Neuronal stem cell (in vitro differentiated cells): ENCODE results near the gene C12orf57.

Experiments
- DNase-seq: peaks from one replicate; pipeline ENCODE4 v3.0.0-alpha.2; 2013; ENCODE audit warnings: low spot score
- H2AFZ ChIP-seq: one replicate; pipeline ENCODE4 v1.6.1; 2013; ENCODE audit warnings: mild to moderate bottlenecking, low read length, inconsistent platforms
- H2AK5ac ChIP-seq: 2 replicates; pipeline ENCODE4 v1.6.1; 2013; ENCODE audit warnings: low read depth, mild to moderate bottlenecking, inconsistent platforms, low read length, moderate library complexity, mixed read lengths
- H2BK120ac ChIP-seq: 2 replicates; pipeline ENCODE4 v1.6.1; 2013; ENCODE audit warnings: low read depth, mild to moderate bottlenecking, inconsistent platforms, low read length, moderate library complexity, mixed read lengths
- H2BK12ac ChIP-seq: one replicate; pipeline ENCODE4 v1.6.1; 2013; ENCODE audit warnings: low read length, inconsistent platforms
- H2BK15ac ChIP-seq: 2 replicates; pipeline ENCODE4 v1.6.1; 2013; ENCODE audit warnings: mild to moderate bottlenecking, low read length, inconsistent platforms, mixed read lengths
- H2BK5ac ChIP-seq: one replicate; pipeline ENCODE4 v1.6.1; 2013; ENCODE audit warnings: inconsistent platforms, mild to moderate bottlenecking, low read length, moderate library complexity
- H3K14ac ChIP-seq: one replicate; pipeline ENCODE4 v1.6.1; 2013; ENCODE audit warnings: low read length, inconsistent platforms
- H3K18ac ChIP-seq: 2 replicates; pipeline ENCODE4 v1.6.1; 2013; ENCODE audit warnings: low read length, inconsistent platforms
- H3K23ac ChIP-seq: 2 replicates; pipeline ENCODE4 v1.6.1; 2013; ENCODE audit warnings: low read depth, mild to moderate bottlenecking, mixed read lengths, low read length, inconsistent platforms; ENCODE audit not compliant: poor library complexity
- H3K27ac ChIP-seq: replicated peaks from 3 replicates; pipeline ENCODE4 v1.5.1; 2013; ENCODE audit warnings: low read length, inconsistent platforms
- H3K27me3 ChIP-seq, 3 experiments: 2 replicates each; pipeline ENCODE4 v1.6.1; 2013; ENCODE audit warnings: low read length in 3 of 3, mild to moderate bottlenecking in 2 of 3, inconsistent platforms in 1 of 3, low read depth in 1 of 3, mixed read lengths in 1 of 3, moderate library complexity in 1 of 3; ENCODE audit not compliant: control insufficient read depth in 3 of 3, insufficient read depth in 3 of 3
- H3K36me3 ChIP-seq, 2 donors: replicated peaks in 1 of 2; 2 replicates each; pipeline ENCODE4 v1.6.1; 2013; ENCODE audit warnings: low read length in 2 of 2; ENCODE audit not compliant: control insufficient read depth in 2 of 2, insufficient read depth in 2 of 2
- H3K4ac ChIP-seq: 2 replicates; pipeline ENCODE4 v1.6.1; 2013; ENCODE audit warnings: inconsistent platforms, mild to moderate bottlenecking, low read length, moderate library complexity
- H3K4me1 ChIP-seq, 2 donors: 1 replicate in 1 of 2; 2 replicates in 1 of 2; pipeline ENCODE4 v1.6.1; 2013; ENCODE audit warnings: low read length in 2 of 2, low read depth in 1 of 2; ENCODE audit not compliant: control insufficient read depth in 2 of 2, insufficient read depth in 1 of 2
- H3K4me2 ChIP-seq: one replicate; pipeline ENCODE4 v1.6.1; 2013; ENCODE audit warnings: mild to moderate bottlenecking, low read length, inconsistent platforms; ENCODE audit not compliant: insufficient read depth, poor library complexity, severe bottlenecking
- H3K4me3 ChIP-seq, 2 donors: 2 replicates each; pipeline ENCODE4 v1.5.1; 2013; ENCODE audit warnings: low read length in 2 of 2, mild to moderate bottlenecking in 2 of 2, inconsistent platforms in 1 of 2, moderate library complexity in 1 of 2
- H3K79me1 ChIP-seq: one replicate; pipeline ENCODE4 v1.6.1; 2013; ENCODE audit warnings: low read depth, mild to moderate bottlenecking, inconsistent platforms, low read length, moderate library complexity
- H3K9ac ChIP-seq: one replicate; pipeline ENCODE4 v1.6.1; 2013; ENCODE audit warnings: mild to moderate bottlenecking, low read depth, low read length, inconsistent platforms; ENCODE audit not compliant: poor library complexity
- H3K9me3 ChIP-seq, 2 donors: replicated peaks in 1 of 2; 2 replicates each; pipeline versions ENCODE3 to v1.6.1; 2013; ENCODE audit warnings: low read length in 2 of 2, mild to moderate bottlenecking in 2 of 2, inconsistent platforms in 1 of 2, low read depth in 1 of 2, mixed read lengths in 1 of 2, moderate library complexity in 1 of 2; ENCODE audit not compliant: control insufficient read depth in 2 of 2, insufficient read depth in 1 of 2
- H4K8ac ChIP-seq: one replicate; pipeline ENCODE4 v1.6.1; 2013; ENCODE audit warnings: low read depth, mild to moderate bottlenecking, inconsistent platforms, low read length, moderate library complexity
- H4K91ac ChIP-seq: one replicate; pipeline ENCODE4 v1.6.1; 2013; ENCODE audit warnings: low read length, low read depth, mild to moderate bottlenecking, inconsistent platforms; ENCODE audit not compliant: poor library complexity
- WGBS, 2 donors: extraction: QIAGEN DNeasy Blood & Tissue Kit; methylation state at CpG; one replicate each; pipeline ENCODE4 v1.1.7; 2013; ENCODE audit warnings: missing lambda C conversion rate in 2 of 2, mixed read lengths in 1 of 2; ENCODE audit not compliant: insufficient read length in 2 of 2, insufficient replicate concordance in 1 of 2; ENCODE audit errors: extremely low coverage in 2 of 2; 5-methylcytosine and 5-hydroxymethylcytosine counted together

The C12orf57 gene

DNA sequence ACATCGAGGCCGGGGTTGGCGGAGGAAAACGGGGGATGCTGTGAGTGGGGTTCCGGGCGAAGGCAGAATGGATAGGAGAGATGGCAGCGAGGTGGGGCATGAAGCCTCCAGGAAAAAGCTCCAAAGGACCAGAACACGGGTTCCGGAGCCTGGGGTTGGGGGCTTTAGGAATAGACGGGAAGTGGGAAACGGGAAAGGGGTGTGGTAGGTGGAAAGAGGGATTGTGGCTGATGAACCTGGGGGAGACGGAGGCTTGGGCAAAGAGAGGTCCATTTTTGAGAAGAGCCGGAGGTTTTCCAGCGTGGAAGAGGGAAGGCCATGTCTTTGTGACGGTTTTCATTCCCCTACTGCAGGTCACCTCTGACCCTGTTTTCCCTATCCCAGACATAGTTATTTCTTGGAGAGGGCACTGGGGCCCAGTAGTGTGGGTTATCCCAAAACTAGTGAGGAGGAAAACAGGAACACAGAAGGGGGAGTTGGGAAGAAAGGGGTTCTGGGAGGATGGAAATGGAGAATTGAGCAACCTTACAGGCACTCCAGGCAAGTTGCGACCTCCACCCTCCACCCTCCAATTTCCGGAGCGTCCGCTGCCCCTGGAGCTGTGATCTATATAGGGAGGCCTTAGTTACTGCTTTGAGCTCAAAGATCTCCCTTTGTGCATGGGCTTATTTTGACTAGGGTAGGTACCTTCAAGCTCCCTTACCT, 15.0 kb upstream of the C12orf57 start:
- Histone ChIP-seq H3K4me1 (peaks cover 21 to 36% of the 10 kb centered on the region in 2 donors), H2BK12ac (no peak overlapping the region), H3K27me3 (no peaks in the 10 kb centered on the region), H3K9ac (peak overlapping the region; percentile 87), H3K9me3 (no peaks in the 10 kb centered on the region), H3K18ac (peak overlapping the region; percentile 86), H3K4me3 (peak overlapping the region; percentile 77 to 88), H2BK5ac (peak overlapping the region; percentile 55), H2AK5ac (peak overlapping the region; percentile 66), H3K4me2 (peak overlapping the region; percentile 76), H3K14ac (no peak overlapping the region), H3K79me1 (peaks cover 1% of the 10 kb centered on the region), H2BK15ac (no peak overlapping the region), H4K91ac (no peak overlapping the region), H3K23ac (peak overlapping the region; percentile 32), H2BK120ac (peak overlapping the region; percentile 64), H2AFZ (no peak overlapping the region), H3K4ac (no peak overlapping the region), H3K27ac (no peak overlapping the region), H3K36me3 (peaks cover 4 to 40% of the 10 kb centered on the region in 2 donors), H4K8ac (no peak overlapping the region)
- no peak for DNase-seq
- no CpG with 5 or more reads among the region's 19 CpGs for WGBS, 2 donors

DNA sequence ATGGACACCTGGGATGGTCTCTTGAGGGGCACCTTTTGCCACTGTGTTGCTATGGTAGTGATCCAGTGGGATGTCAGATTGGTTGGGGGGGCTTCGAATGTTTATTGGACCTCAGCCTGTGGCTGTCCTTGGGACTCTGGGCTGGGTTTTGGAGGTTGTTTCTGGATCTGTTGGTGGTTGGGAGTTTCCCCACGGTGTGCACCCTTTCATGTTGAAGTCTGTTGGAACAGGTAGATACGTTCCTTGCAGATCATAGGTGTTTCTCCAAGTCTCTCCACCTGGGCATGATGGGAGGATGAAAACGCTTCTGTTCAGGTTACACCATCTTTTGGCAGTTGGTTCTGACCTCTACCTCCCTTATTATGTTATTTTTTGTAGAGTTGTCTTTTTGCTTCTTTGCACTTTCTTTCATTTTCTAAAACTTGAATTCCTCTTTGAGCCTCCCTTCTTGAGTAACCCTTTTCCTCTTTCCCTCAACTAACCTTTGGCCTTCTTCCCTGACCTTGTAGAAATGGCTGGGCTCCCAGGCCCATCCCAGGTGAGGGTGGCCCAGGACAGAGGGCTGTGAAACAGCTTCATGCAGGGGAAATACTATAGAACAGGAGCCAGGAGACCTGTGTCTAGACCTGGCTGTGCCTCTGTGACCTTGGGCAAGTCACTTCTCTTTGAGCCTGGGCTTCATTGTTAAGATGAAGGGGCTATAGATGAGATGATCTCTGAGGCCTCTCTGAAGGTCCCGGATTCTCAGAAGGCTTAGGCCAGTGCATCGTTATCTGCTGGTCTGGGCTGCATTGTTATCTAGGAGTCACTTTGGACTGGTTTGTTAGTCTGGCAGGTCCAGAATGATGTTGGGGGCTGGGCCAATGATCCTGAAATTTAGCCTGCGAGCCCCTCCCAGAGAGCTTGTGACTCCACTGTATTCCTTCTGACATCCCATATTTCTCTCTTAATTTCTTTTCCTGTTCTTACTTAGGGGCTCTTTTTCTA, 14.1 kb upstream of the C12orf57 start:
- Histone ChIP-seq H2BK15ac (no peak overlapping the region), H3K4me1 (peaks cover 18 to 28% of the 10 kb centered on the region in 2 donors), H4K8ac (no peak overlapping the region), H2BK5ac (peak overlapping the region; percentile 55), H3K4me3 (peak overlapping the region; percentile 77 to 88), H2BK12ac (no peak overlapping the region), H3K79me1 (peaks cover 1% of the 10 kb centered on the region), H2BK120ac (no peak overlapping the region), H3K4me2 (peak overlapping the region; percentile 76), H3K4ac (no peak overlapping the region), H3K9me3 (no peaks in the 10 kb centered on the region), H3K18ac (no peak overlapping the region), H2AK5ac (no peak overlapping the region), H4K91ac (no peak overlapping the region), H3K23ac (no peak overlapping the region), H3K9ac (peak overlapping the region; percentile 87), H3K36me3 (peaks cover 12 to 49% of the 10 kb centered on the region in 2 donors), H2AFZ (no peak overlapping the region), H3K14ac (no peak overlapping the region), H3K27ac (no peak overlapping the region), H3K27me3 (no peaks in the 10 kb centered on the region)
- whole genome bisulfite sequencing, 2 donors, result no CpG with 5 or more reads among the region's 7 CpGs
- DNase-seq, result no peak

DNA sequence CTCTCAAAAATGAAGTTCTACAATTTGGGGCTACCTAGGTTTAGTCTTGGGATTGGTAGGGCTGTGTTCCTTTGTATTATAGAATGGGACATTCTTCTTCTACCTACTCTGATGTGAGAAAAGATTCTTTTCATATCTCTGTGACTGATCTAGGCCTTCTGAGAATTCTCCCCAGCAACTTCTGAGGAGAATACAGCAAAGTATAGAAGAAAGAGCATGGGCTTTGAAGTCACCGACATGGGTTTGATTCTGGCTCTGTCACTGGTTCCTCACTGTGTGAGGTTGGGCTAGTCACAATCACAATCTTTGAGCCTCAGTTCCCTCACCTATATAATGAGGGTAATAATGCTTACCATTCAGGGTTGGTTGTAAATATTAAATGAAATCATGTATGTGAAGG, 11.1 kb upstream of the C12orf57 start:
- WGBS, 2 donors, result no CpG with 5 or more reads among the region's 1 CpG
- no peak overlapping the region for H3K27ac ChIP-seq
- no peaks in the 10 kb centered on the region for H3K27me3 ChIP-seq
- no peak overlapping the region for H3K14ac ChIP-seq
- no peak overlapping the region for H3K4me3 ChIP-seq
- peaks cover 29 to 72% of the 10 kb centered on the region in 2 donors for H3K36me3 ChIP-seq
- H4K8ac ChIP-seq, result no peak overlapping the region
- H2BK5ac ChIP-seq, result no peak overlapping the region
- H3K9me3 ChIP-seq, result no peaks in the 10 kb centered on the region
- H3K18ac ChIP-seq, result no peak overlapping the region
- H3K4me2 ChIP-seq, result no peak overlapping the region
- no peak for DNase-seq
- no peak overlapping the region for H3K9ac ChIP-seq
- no peak overlapping the region for H2BK12ac ChIP-seq
- H2AK5ac ChIP-seq, result no peak overlapping the region
- no peak overlapping the region for H3K23ac ChIP-seq
- H2BK120ac ChIP-seq, result no peak overlapping the region
- H3K4ac ChIP-seq, result no peak overlapping the region
- peaks cover 8 to 13% of the 10 kb centered on the region in 2 donors for H3K4me1 ChIP-seq
- H2BK15ac ChIP-seq, result no peak overlapping the region
- peaks cover 5% of the 10 kb centered on the region for H3K79me1 ChIP-seq
- H2AFZ ChIP-seq, result no peak overlapping the region
- no peak overlapping the region for H4K91ac ChIP-seq

DNA sequence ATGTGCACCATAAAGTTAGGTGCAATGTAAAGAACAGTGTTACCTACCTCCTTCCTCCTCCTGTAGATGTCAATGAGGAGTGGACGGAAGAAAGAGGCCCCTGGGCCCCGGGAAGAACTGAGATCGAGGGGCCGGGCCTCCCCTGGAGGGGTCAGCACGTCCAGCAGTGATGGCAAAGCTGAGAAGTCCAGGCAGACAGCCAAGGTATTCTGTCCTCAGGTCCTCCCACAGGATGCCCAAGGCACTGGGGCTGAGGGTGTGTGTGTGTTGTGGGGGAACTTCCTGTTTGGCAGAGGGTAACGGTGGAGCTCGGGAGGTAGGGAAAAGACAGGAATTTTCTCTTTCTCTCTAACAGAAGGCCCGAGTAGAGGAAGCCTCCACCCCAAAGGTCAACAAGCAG, 9.7 kb upstream of the C12orf57 start:
- no peak overlapping the region for H4K91ac ChIP-seq
- DNase-seq, result no peak
- H2BK5ac ChIP-seq, result no peak overlapping the region
- H3K9me3 ChIP-seq, result no peaks in the 10 kb centered on the region
- no peak overlapping the region for H2AK5ac ChIP-seq
- H3K27me3 ChIP-seq, result no peaks in the 10 kb centered on the region
- peaks cover 35 to 82% of the 10 kb centered on the region in 2 donors for H3K36me3 ChIP-seq
- H3K14ac ChIP-seq, result no peak overlapping the region
- H2AFZ ChIP-seq, result no peak overlapping the region
- H3K9ac ChIP-seq, result no peak overlapping the region
- H2BK120ac ChIP-seq, result no peak overlapping the region
- H2BK15ac ChIP-seq, result no peak overlapping the region
- no peak overlapping the region for H3K4me3 ChIP-seq
- H3K23ac ChIP-seq, result no peak overlapping the region
- no peak overlapping the region for H3K27ac ChIP-seq
- no peak overlapping the region for H2BK12ac ChIP-seq
- H3K79me1 ChIP-seq, result peaks cover 12% of the 10 kb centered on the region
- no peak overlapping the region for H3K4me2 ChIP-seq
- no peak overlapping the region for H4K8ac ChIP-seq
- no CpG with 5 or more reads among the region's 8 CpGs for WGBS, 2 donors
- H3K18ac ChIP-seq, result no peak overlapping the region
- H3K4ac ChIP-seq, result no peak overlapping the region
- peaks cover 12 to 13% of the 10 kb centered on the region in 2 donors for H3K4me1 ChIP-seq
